CD4-positive, alpha-beta T cell treated with Interleukin-17A for 4 hours (primary cell): ENCODE results near the gene B4GALT5.
A peak's percentile ranks its signal among the peaks of the same experiment; 100 is the strongest.

Source experiments
- DNase-seq: peaks from one replicate; pipeline ENCODE4 v3.0.0-alpha.2; 2020; ENCODE audit warnings: mixed read lengths

Gene B4GALT5

DNA sequence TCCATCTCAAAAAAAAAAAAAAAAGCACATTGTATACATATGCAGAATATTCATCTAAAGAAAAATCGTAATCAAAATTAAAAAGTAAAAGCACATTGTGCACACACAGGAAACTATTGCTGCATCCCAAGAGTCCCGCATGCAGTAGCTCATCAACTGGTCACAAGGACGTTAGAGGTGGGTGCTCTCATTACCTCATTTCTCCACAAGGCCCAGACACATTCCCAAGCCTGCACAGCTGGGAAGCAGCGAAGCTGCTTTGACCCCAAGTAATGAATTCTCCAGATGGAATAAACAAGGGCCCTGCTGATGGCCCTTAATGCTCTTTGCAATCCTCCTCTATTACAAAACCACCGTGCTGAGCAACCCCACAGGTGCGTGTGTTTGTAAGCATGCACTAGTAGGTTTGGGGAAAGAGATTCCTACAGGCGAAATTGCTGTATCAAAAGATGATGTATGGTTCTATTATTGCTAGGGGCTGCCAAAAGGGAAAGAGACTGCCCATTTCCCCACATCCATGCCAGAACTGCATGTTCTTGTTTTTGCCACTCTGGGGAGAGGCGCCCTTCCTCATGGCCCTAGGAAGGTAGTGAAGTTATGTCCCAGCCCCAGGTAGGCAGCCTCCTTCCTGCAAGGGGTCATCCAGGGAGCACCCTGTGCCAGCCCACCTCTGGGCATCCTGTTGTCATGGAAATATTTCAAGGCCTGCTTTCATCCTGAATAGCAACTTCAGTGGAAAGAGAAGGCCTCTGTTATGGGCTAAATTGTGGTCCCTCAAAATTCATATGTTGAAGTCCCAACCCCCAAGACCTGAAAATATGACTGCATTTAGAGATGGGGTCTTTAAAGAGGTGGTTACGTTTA, 111.1 kb downstream of the B4GALT5 start:
- DNase-seq = no peak

DNA sequence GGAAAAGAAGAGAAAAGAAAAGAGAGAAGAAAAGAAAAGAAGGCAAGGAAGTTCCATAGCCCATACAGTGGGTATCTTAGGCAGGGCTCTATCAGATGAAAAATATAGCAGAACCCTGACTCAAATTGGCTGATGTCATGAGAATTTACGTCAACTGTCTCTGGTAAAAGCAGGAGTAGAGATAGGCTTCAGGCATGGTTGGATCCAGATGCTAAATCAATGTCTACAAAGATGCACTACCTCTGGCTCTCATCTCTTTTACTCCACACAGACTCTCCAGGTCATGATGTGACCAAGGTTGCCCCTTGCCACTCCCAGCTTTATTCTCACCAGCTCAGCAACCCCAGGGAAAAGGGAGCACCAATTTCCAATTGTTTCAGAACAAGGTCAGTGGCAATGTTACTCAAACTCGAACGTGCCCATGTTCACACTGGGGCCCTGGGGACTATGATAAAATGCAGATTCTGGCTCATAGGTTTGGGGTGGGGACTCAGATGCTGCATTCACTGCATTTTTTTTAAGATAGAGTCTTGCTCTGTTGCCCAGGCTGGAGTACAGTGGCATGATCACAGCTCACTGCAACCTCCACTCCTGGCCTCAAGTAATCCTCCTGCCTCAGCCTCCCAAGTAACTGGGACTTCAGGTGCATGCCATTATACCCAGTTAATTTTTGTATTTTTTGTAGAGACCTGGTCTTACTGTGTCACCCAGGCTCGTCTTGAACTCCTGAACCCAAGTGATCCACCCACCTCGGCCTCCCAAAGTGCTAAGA, 112.3 kb downstream of the B4GALT5 start:
- DNase-seq = no peak

DNA sequence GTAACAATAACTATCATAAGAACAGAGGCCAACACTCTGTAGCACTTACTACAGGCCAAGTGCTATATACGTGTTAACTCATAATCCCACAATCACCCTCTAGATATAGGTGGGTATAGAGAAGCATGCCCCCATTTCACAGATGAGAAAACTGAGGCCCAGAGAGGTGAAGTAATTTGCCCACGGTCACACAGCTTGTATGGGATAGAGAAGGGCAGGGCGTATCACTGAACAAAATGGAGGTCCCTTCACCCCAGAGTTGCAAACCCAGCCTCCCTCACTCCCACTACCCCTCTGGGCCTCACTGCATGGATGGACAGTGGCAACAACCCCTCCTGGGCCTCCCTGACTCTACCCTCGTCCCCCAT, 113.9 kb downstream of the B4GALT5 start:
- no peak for DNase-seq

DNA sequence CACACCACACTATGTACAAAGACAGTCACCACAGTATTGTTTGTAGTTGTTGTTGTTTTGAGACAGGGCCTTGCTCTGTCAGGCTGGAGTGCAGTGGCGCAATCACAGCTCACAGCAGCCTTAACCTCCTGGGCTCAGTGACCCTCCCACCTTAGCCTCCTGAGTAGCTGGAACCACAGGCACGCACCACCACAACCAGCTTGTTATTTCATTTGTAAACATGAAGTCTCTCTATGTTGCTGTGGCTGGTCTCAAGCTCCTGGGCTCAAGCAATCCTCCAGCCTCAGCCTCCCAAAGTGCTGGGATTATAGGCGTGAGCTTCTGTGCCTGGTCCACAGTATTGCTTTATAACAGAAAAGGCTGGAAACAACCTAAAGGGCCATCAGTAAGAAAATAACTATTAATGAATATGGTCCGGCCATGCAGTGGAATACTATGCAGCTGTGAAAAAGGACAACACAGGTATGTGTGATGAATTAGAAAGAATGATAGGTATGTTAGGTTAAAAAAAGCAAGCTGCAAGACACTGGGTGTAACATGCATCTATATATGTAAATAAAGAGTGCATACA, 115.8 kb downstream of the B4GALT5 start:
- DNase-seq = no peak

DNA sequence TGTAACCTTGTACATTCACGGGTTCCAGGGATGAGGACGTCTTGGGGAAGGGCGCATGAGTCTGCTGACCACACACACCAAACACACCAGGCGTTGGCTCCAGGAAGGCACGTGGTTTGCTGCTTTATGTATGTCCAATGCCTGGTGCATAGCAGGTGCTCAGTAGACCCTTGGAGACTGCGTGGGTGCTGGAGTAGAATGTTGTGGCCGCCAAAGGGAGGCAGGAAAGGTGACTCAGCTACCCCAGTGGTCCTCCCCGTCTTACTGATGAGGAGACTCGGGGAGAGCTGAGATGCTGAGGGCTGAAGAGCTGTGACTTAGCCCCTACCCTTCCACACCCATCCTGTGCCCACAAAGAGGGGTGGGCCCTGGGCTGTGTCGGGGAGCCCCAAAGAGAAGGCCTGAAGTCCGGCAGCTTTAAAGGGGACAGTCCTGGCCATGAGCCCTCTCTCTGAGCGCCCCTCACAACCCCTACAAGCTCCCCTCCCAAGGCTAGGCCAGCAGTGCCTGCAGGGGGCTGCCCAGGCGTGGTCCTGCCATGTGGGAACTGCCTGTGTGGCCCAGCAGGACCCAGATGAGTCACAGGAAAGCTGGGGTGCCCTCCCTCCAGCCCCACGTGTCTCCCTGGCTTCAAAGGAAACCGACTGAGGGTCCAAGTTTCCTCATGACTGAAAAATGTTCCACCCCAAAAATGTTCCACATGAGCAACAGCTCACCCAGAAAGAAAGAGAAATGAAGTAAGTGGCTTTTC, 117.7 kb downstream of the B4GALT5 start:
- peak; percentile 35 for DNase-seq

DNA sequence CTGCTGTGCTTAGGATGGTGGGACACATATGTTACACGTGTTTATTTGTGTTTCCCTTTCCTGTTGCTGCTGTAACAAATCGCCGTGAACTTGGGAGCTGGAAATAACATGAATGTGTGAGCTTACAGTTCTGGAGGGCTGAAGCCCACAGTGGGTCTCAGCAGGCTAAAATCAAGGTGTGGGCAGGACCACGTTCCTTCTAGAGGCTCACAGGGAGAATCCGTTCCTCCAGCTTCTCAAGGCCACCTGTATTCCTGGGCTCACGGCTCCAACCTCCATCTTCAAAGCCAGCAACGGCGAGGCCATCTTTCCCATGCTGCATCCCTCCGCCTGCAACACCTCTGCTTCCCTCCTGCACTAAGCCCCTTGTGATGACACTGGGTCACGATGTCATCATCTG, 118.3 kb downstream of the B4GALT5 start:
- DNase-seq = no peak

DNA sequence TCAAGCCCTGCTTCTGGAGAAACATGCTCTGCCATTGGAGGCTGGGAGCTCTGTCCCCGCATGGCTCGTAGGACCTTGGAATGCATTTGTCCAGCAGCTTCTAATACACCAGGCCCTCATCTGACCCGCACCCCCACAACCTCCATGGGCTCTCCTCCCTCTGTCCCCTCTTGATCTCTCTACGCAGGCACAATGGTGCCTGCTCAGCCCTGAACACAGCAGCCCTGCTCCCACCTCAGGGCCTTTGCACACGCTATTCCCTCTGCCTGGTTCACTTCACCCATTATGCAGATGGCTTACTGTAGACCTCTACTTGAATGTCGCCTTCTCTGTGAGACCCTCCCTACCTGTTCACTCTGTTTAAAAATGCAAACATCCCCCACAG, 118.8 kb downstream of the B4GALT5 start:
- no peak for DNase-seq

DNA sequence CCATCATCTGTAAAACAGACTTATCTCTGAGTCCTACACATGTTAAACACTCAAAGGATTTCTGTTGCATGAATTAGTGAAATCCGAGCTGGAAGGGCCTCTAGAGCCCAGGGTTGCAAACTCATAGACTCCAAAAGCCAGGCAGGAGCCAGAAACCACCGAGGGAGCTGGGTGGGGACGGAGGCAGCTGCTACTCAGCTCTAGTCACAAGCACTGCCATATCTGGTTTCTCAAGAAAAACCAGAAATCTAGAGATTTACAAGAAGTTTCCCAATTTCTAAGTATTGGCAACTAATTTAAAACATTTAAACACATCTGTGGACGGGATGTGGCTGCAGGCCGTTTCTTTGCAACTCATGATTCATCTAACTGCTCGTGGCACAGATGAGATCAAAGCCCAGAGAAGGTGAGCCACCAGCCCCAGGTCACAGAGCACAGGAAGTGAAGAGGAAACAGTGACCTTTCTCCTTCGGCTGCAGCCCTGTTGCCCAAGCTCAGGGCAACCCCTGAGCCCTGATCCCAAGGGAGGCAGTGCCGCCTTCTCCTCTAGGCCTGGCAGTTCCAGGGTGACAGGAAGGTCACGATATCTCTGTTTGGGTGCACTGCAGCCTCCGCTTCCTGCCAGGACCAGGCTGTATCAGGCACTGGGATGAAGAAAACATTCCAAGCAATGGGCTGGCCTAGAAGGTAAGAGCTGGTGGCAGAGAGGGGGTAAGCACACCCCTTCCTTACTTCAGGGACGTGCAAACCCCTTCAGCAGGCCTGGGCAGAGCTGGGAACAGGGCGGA, 119.3 kb downstream of the B4GALT5 start:
- peak; percentile 44 for DNase-seq

DNA sequence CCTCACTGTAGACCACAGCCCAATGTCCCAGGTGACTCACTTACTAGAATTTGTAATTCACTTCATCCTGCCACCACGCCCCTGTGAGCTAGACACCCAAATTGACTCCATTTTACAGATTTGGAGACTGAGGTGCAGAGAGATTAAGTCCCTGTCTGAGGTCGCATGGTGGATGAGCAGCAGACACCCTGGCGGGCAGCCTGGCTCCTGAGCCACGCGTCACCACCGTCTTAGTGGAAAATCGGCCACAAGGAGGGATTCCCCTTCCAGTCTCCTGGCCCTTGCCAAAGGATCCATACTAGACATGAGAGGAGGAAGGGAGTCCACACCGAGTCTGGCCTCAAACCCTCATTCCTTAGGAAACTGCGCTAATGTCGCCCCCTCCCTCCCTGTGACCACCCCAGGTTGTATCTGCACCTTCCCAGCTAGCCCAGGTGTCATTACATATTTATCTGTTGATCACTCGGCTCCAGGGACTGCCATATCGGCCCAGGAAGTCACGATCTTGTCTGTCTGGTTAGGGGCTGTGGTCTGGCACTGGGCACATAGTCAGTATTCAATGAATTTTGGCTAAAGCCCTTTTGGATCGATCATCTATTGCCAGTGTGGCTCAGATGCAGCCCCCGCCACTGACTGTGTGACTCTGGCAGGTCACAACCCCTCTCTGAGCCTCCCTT, 120.1 kb downstream of the B4GALT5 start:
- DNase-seq = no peak

DNA sequence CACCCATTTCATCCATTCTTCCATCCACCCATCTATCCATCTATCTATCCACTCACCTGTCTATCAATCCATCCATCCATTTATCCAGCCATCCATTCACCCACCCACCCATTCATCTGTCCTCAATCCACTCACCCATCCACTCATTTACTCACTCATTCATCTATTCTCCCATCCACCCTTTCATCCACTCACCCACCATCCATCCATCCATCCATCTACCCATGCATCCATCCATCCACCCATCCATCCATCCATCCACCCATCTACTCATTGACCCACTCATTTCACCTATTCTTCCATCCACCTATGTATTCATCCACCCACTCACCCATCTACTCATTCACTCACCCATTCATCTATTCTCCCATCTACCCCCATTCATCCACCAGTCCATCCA, 121.6 kb downstream of the B4GALT5 start:
- DNase-seq = no peak

DNA sequence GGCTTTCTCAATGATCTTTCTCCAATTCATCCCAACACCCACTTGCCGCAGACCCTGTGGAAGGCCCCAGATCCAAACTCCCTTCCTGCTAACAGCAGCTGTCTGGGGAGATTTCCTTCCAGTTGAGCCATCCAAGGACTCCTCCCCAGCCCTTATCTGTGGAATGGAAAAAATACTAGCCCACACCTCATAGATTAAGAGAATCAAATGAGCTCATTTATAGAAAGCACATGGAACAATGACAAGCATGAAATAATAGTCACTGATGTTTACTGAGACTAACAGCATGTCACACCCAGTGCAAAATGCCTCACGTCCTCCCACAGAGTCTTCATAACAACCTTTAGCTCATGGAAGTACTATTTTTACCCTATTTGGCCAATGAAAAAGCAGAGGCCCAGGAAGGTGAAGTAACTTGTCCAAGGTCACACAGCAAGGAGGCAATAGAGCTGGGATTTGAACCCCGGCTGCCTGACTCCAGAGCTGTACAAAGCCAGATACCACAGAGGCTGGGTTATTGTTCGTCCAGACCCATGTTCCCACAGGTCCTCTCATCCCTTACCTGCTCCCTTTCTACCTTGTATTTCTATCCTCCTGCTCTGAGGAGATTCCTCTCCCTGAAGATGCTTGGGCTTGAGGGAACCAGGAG, 122.3 kb downstream of the B4GALT5 start:
- DNase-seq = no peak

DNA sequence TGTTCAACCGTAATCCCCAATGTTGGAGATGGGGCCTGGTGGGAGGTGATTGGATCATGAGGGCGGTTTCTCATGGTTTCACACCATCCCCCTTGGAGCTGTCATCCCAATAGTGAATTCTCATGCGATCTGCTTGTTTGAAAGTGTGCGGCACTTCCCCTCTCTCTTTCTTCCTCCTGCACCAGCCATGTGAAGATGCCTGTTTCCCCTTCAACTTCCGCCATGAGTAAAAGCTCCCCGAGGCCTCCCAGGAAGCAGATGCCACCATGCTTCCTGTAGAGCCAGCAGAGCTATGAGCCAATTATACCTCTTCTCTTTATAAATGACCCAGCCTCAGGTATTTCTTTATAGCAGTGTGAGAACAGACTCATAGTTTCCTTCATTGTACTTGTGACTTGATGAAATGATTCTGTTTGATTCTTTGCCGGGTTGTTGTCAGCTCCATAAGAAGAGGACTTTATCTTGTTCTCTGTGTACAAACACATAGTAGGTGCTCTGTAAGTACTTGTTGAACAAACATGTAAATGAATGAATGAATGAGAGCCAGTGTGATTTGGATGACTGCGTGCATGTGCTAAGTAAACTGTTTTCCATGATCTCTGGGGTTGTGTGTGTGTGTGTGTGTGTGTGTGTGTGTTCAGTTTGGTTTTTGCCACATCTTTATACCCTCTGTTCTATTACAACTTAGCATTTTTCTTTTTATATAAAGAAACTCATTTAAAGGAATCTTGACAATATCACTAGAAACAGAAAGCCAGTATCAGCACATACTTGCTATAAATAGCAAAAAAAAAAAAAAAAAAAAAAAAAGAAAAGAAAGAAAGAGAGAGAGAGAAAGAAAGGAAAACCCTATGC, 123.3 kb downstream of the B4GALT5 start:
- no peak for DNase-seq

DNA sequence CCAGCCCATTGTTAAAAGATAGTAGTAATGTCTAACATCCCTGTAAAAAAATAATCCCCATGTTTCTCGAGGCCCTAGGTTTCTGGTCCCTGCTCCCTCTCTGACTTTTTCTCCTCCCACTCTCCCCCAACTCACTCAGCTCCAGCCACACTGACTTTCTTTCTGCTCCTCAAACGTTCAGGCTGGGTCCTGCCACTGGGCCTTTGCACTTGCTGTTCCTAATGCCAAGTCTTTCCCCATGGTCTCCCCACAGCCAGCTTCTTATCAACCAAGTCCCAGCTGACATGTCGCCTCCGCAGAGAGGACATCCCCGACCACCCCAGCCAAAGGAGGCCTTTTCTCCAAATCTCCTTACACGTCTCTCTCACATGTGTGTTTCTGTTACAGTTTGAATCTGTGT, 123.9 kb downstream of the B4GALT5 start:
- no peak for DNase-seq

DNA sequence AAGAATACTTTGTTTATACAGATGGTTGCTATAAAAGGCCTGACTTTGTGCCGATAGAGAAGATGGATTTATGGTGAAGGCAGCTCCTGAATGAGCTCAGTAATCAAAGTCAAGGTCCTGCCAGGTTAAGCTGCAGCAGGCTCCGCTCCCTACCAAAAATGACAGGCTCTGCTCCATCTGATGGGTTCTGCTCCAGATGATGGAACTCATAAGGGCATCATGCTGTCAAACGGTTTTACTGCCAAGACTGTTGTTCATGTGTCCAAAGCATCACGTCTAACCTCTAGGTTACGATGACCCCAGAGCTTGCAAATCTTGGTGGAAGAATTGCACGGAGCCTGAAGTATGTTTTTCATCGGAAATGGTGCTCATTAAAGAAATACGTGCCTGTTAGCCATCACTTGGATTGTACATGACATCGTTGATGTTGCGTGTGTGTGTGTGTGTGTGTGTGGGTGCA, 126.5 kb downstream of the B4GALT5 start:
- no peak for DNase-seq

DNA sequence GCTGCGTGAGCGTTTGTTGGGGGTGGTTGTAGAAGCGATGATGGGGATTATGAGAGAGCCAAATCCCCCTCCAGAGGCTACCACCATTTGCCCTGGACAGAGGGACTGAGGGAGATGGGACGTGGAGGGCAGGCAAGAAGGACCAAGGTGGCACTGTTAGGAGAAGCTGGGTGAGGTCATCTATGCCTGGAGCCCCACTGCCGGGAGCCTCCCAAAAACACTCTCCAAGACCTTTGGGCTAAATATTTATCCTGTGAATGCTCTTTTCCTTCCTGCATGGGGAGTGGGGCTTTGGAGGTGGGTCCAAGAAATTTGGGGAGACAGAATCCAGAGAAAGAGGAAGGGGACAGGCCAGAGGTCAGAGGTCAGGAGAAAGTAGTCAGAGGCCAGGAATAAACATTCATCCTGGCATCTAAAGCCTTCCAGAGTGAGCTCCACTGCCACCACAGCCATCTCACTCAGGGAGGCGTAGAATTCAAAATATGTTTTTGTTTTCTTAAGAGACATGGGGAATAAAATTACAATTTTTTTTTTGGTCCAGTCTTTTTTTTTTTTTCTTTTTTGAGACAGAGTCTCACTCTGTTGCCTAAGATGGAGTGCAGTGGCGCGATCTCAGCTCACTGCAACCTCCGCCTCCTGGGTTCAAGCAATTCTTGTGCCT, 128.0 kb downstream of the B4GALT5 start:
- DNase-seq = no peak

DNA sequence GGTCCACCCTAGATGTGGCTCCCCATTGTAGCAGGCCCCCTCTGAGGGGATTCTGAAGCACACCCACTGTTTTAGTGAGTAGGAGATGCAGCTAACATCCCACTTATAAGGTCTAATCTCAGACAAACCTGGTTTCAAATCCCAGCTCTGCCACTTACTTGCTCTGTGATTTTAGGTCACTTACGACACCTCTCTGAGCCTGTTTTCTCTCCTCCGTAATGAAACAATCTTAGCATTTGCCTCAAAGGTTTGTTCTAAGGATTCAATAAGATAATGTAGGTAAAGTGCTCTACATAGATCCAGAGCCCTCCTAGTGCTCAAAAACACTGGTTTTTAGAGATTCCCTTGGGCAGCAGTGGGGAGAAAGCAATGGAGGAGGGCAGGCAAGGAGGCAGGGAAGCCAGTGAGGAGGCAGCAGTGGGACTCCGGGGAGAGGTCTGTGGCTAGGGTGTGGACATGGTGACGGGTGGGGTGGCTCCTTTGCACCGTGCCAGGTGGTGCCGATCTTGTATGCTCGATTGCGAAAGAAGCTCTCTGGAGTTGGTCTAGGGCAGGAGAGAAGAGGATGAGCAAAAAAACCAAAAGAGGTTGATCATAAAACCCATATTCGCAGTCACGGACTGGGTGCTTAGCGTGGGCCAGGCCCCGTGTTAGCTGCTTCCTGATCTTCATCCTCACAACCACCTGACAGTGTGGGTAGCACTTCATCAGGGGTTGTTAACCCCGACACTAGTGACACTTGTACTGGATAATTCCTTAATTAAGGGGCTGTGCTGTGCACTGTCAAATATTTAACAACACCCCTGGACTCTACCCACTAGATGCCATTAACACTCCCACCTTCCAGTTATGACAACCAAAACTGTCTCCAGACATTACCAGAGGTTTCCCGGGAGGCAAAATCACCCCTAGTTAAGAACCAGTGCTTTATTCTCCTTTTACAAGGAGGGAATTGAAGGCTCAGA, 129.0 kb downstream of the B4GALT5 start:
- DNase-seq = no peak

DNA sequence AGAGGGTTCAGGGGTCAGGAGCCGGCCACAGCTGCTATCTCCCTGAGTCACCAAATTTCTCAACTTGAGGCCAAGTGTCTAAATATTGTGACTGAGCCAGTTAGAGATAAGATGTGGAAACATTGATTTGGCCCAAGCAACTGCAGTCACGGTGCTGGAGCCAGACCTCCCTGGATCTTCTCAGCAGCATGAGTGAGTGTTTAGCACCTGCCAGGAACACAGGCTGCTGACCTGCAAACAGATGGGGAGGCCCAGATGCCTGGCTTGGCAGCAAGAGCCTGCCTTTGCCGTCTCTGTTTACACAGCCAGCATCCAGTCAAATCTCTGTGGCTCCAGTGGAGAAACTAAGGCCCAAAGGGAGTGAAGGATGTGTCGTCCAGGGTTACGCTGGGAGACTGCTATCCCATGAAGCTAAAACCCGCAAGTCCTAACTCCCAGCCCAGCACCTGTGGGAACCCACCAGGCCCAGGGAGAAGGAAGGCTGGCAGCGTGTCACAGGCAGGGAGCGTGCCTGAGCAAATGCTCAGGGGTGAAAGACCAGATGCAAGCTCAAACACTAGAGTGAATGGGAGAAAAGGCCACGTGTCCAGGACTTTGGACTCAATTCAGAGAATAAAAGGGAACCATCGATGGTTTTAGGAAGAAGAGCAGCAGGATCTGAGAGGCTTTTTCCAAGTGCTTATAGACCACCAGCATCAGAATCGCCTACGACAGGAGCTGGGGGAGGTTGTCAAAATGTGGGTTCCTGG, 129.8 kb downstream of the B4GALT5 start:
- no peak for DNase-seq

DNA sequence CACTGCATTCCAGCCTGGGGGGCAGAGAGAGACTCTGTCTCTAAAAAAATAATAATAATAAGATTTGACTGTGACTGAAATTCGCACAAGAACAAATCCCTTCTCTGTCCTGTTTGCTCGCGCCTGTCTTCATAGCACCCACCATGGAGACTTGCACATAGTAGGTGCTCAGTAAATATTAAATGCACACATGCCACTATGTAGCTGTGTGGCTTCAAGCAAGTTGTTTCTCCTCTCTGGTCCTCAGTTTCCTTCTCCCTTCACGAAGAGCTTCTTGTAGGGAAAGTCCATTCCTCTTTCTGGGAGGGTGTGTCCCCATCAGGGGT, 130.4 kb downstream of the B4GALT5 start:
- no peak for DNase-seq
